Endothelial cell of umbilical vein (primary cell): Measurements from ENCODE around the gene IFI44L. TPM values are rescaled to one million over a fixed set of nuclear protein-coding genes. Genes with fewer than 3 reads are reported as not detected.

Experiments used
- BruUV-seq: library from RNA; stranded (reverse); fragments of 400-500 nt; replicated peaks from 2 replicates; lab custom pipeline; 2021; lab: Mats Ljungman, UMichigan
- CTCF ChIA-PET: fragments of 300-600, 350-600 bp; sonication (Branson Sonifier 250); formaldehyde crosslinking; loops from one replicate; lab custom pipeline; 2021; ENCODE audit warnings: antibody characterized with exemption, inconsistent platforms; lab: Charles Lee
- POLR2A ChIA-PET: fragments of 300-600, 350-600 bp; sonication (Branson Sonifier 250); formaldehyde crosslinking; loops from one replicate; lab custom pipeline; 2021; ENCODE audit warnings: antibody characterized with exemption, inconsistent platforms; lab: Charles Lee
- DNase-seq: peaks from one replicate; pipeline ENCODE4 v3.0.0-alpha.2; 2011; ENCODE audit warnings: low read depth, low spot score
- FAIRE-seq: peaks from 2 replicates; lab custom pipeline; 2011; peaks lifted over from hg19 to GRCh38; lab: Jason Lieb, UNC
- H2AFZ ChIP-seq: 2 replicates; pipeline ENCODE4 v1.6.0; 2012; ENCODE audit warnings: low read depth, low read length, control low read depth, inconsistent platforms
- H3K27ac ChIP-seq: 2 replicates; pipeline ENCODE4 v1.5.1; 2011; ENCODE audit warnings: low read depth, mild to moderate bottlenecking, control low read depth, low read length, moderate library complexity; ENCODE audit not compliant: insufficient read depth
- H3K27me3 ChIP-seq, 2 experiments: 2 replicates each; pipeline versions ENCODE4 v1.6.0 to v1.6.1; 2011; ENCODE audit warnings: low read length in 2 of 2, mixed read lengths in 1 of 2; ENCODE audit not compliant: control insufficient read depth in 2 of 2, insufficient read depth in 2 of 2
- H3K36me3 ChIP-seq, 2 experiments: 2 replicates in 1 of 2; 3 replicates in 1 of 2; pipeline ENCODE4 v1.5.1; 2011; ENCODE audit warnings: low read length in 2 of 2, mild to moderate bottlenecking in 1 of 2, moderate library complexity in 1 of 2; ENCODE audit not compliant: control insufficient read depth in 2 of 2, insufficient read depth in 2 of 2; ENCODE audit errors: extremely low read depth in 1 of 2
- H3K4me1 ChIP-seq: 3 replicates; pipeline ENCODE4 v1.5.1; 2011; ENCODE audit warnings: mild to moderate bottlenecking, low read length; ENCODE audit not compliant: control insufficient read depth, insufficient read depth; ENCODE audit errors: extremely low read depth
- H3K4me2 ChIP-seq: 2 replicates; pipeline ENCODE4 v1.6.1; 2011; ENCODE audit warnings: low read length, control low read depth, mixed read lengths; ENCODE audit not compliant: insufficient read depth
- H3K4me3 ChIP-seq, 3 experiments: fragments of 200-600 bp in 1 of 3; sonication (generic), shearing (Covaris generic) in 1 of 3; replicated peaks in 1 of 3; 2 replicates each; pipeline ENCODE4 v1.5.1; 2011 to 2016; ENCODE audit warnings: control low read depth in 3 of 3, low read length in 3 of 3, mild to moderate bottlenecking in 2 of 3, inconsistent platforms in 1 of 3, low read depth in 1 of 3, moderate library complexity in 1 of 3; ENCODE audit not compliant: insufficient read depth in 1 of 3
- H3K79me2 ChIP-seq: 2 replicates; pipeline ENCODE4 v1.6.0; 2012; ENCODE audit warnings: low read length, inconsistent platforms; ENCODE audit not compliant: control insufficient read depth, insufficient read depth
- H3K9ac ChIP-seq: replicated peaks from 2 replicates; pipeline ENCODE3; 2011; ENCODE audit warnings: low read length, control low read depth; ENCODE audit not compliant: insufficient read depth; ENCODE audit errors: extremely low read depth
- H3K9me1 ChIP-seq: replicated peaks from 3 replicates; pipeline ENCODE4 v1.6.0; 2011; ENCODE audit warnings: mild to moderate bottlenecking, low read length; ENCODE audit not compliant: control insufficient read depth, insufficient read depth; ENCODE audit errors: extremely low read depth
- H3K9me3 ChIP-seq: replicated peaks from 2 replicates; pipeline ENCODE4 v1.5.1; 2012; ENCODE audit warnings: low read length, inconsistent platforms; ENCODE audit not compliant: control insufficient read depth, insufficient read depth
- H4K20me1 ChIP-seq: replicated peaks from 2 replicates; pipeline ENCODE3; 2011; ENCODE audit warnings: mild to moderate bottlenecking, low read length; ENCODE audit not compliant: control insufficient read depth, insufficient read depth; ENCODE audit errors: extremely low read depth
- CTCF ChIP-seq, 2 donors: IDR thresholded peaks; 1 replicate in 1 of 2; 2 replicates in 1 of 2; pipeline ENCODE4 v1.5.1; 2011; ENCODE audit warnings: low read length in 2 of 2, mild to moderate bottlenecking in 2 of 2, moderate library complexity in 2 of 2, control low read depth in 1 of 2, inconsistent platforms in 1 of 2, low read depth in 1 of 2; ENCODE audit not compliant: insufficient read depth in 1 of 2; ENCODE audit errors: extremely low read depth in 1 of 2
- EZH2 ChIP-seq: IDR thresholded peaks from 2 replicates; pipeline ENCODE4 v1.6.1; 2012; ENCODE audit warnings: borderline replicate concordance, low read depth, mild to moderate bottlenecking, moderate library complexity, low read length, inconsistent platforms; ENCODE audit not compliant: severe bottlenecking
- FOS ChIP-seq: IDR thresholded peaks from 2 replicates; pipeline ENCODE4 v1.6.1; 2011; ENCODE audit warnings: mild to moderate bottlenecking, low read length, moderate library complexity, borderline replicate concordance; ENCODE audit not compliant: insufficient read depth
- GATA2 ChIP-seq: IDR thresholded peaks from 2 replicates; pipeline ENCODE4 v1.7.0; 2011; ENCODE audit warnings: low read depth, mild to moderate bottlenecking, moderate library complexity, mixed read lengths, low read length; ENCODE audit not compliant: insufficient read length, insufficient read depth
- JUN ChIP-seq: IDR thresholded peaks from 2 replicates; pipeline ENCODE4 v1.6.1; 2011; ENCODE audit warnings: borderline replicate concordance, low read depth; ENCODE audit not compliant: insufficient read length, insufficient read depth
- MAX ChIP-seq: IDR thresholded peaks from 2 replicates; pipeline ENCODE4 v1.6.1; 2011; ENCODE audit not compliant: insufficient read depth, insufficient read length
- MYC ChIP-seq: IDR thresholded peaks from one replicate; pipeline ENCODE4 v1.6.1; 2011; ENCODE audit warnings: mild to moderate bottlenecking, low read depth, low read length
- POLR2A ChIP-seq: IDR thresholded peaks from 2 replicates; pipeline ENCODE4 v1.6.1; 2012; ENCODE audit warnings: low read depth, mild to moderate bottlenecking, control low read depth, low read length
- POLR2AphosphoS5 ChIP-seq: IDR thresholded peaks from 2 replicates; pipeline ENCODE4 v1.6.1; 2012; ENCODE audit warnings: low read depth, mild to moderate bottlenecking, control low read depth, low read length, moderate library complexity; ENCODE audit not compliant: insufficient read depth
- dilution Hi-C: fragments of 300-500 bp; cut with MboI; formaldehyde crosslinking; loops from one replicate; pipeline ENCODE4 v1.15.0; 2019; ENCODE audit warnings: low sequenced_read_pairs; ENCODE audit not compliant: extremely low pct_ligation_motif_present
- intact Hi-C: fragments of 100-400 bp; cut with micrococcal nuclease; formaldehyde crosslinking; loops from one replicate; pipeline ENCODE4 v1.10.0; 2022
- polyA plus RNA-seq, 4 experiments: library from polyadenylated mRNA; depleted of rRNA in 3 of 4; stranded (reverse) in 3 of 4; unstranded in 1 of 4; fragments of >200 nt; gene quantifications; 2 replicates each; pipeline versions ENCODE4 v1.2.1 to v1.2.3, GENCODE V29; 2011 to 2012; ENCODE audit warnings: missing spikeins in 1 of 4
- total RNA-seq: library from RNA; stranded (reverse); gene quantifications from 2 replicates; pipeline ENCODE4 v1.2.3, GENCODE V29; 2021

IFI44L gene
- total and polyA plus RNA-seq, 2 donors (not counting 3 experiments of a cell fraction or from before 2014, with no cell fraction given) = 2.8 to 2.9 TPM

- no peak overlapping the region for H3K4me2 ChIP-seq
- H3K9ac ChIP-seq = no peak overlapping the region
- CTCF ChIA-PET = interaction anchor here (0.7 to 1.6 kb wide), 7 partner anchors 9 to 48 kb away, joined by 3 to 17 read pairs (median 3); partner anchors contain the start of gene IFI44
These were observed 7.1 kb downstream of the IFI44L start for GRCh38 chr1:78627321-78627720.

More at GRCh38 chr1:78627321-78627720, 7.1 kb downstream of the IFI44L start:
- no peaks in the 10 kb centered on the region for H3K9me3 ChIP-seq
- H3K4me1 ChIP-seq = no peaks in the 10 kb centered on the region
- no peaks in the 10 kb centered on the region for H3K79me2 ChIP-seq
- BruUV-seq = no TSS peak
- no peaks in the 10 kb centered on the region for H3K27me3 ChIP-seq
- no peak overlapping the region for H3K27ac ChIP-seq
- no peak for TF ChIP-seq JUN
- TF ChIP-seq POLR2AphosphoS5 = no peak
- no peak for TF ChIP-seq EZH2
- no peak for TF ChIP-seq CTCF (IDR thresholded peaks at IDR 0.05; ENCODE audit: extremely low read depth in 1 of 2, insufficient read depth in 1 of 2, low read depth in 1 of 2, low read length in 2 of 2)
- no peak for TF ChIP-seq POLR2A
- no peak for TF ChIP-seq GATA2
- TF ChIP-seq MAX = no peak
- no peak for TF ChIP-seq MYC
- TF ChIP-seq FOS = no peak
- intact Hi-C loops = no loop called here
- FAIRE-seq (no peak), DNase-seq (no peak)
- H4K20me1 ChIP-seq = no peaks in the 10 kb centered on the region
- H3K36me3 ChIP-seq = no peaks in the 10 kb centered on the region
- dilution Hi-C loops = no loop called here
- H3K4me3 ChIP-seq = no peak overlapping the region
- H3K9me1 ChIP-seq = no peaks in the 10 kb centered on the region
- POLR2A ChIA-PET = no interaction called here
- no peak overlapping the region for H2AFZ ChIP-seq
